GM21786 (cell line): ENCODE data around the gene SEMA5A.

ENCODE experiments used
- ATAC-seq: cut with Tn5 transposase; IDR thresholded peaks from one replicate; pipeline ENCODE4 v1.9.1; 2021; ENCODE audit not compliant: unreplicated experiment

The SEMA5A gene

GRCh38 chr5:9297134-9297533 is 248.7 kb downstream of the SEMA5A start:
- ATAC-seq = no peak

GRCh38 chr5:9295466-9295801 is 250.4 kb downstream of the SEMA5A start:
- no peak for ATAC-seq

GRCh38 chr5:9294793-9295465 is 250.9 kb downstream of the SEMA5A start:
- ATAC-seq = no peak

- no peak for ATAC-seq
These were observed 257.6 kb downstream of the SEMA5A start for GRCh38 chr5:9288234-9288633.

GRCh38 chr5:9284781-9285307 is 261.0 kb downstream of the SEMA5A start:
- no peak for ATAC-seq

- no peak for ATAC-seq
These were observed 261.6 kb downstream of the SEMA5A start for GRCh38 chr5:9284272-9284671.

GRCh38 chr5:9283473-9283872 is 262.4 kb downstream of the SEMA5A start:
- ATAC-seq = no peak

- no peak for ATAC-seq
These were observed 262.9 kb downstream of the SEMA5A start for GRCh38 chr5:9283021-9283420.

GRCh38 chr5:9282211-9282610 is 263.7 kb downstream of the SEMA5A start:
- ATAC-seq = no peak

GRCh38 chr5:9279774-9280173 is 266.1 kb downstream of the SEMA5A start:
- ATAC-seq = no peak

- ATAC-seq = no peak
These were observed 266.8 kb downstream of the SEMA5A start for GRCh38 chr5:9278921-9279603.

- ATAC-seq = no peak
These were observed 276.9 kb downstream of the SEMA5A start for GRCh38 chr5:9269014-9269413.

GRCh38 chr5:9268226-9268625 is 277.6 kb downstream of the SEMA5A start:
- ATAC-seq = no peak

GRCh38 chr5:9265441-9266287 is 280.2 kb downstream of the SEMA5A start:
- no peak for ATAC-seq

- no peak for ATAC-seq
These were observed 281.6 kb downstream of the SEMA5A start for GRCh38 chr5:9264301-9264700.

GRCh38 chr5:9263656-9264055 is 282.2 kb downstream of the SEMA5A start:
- ATAC-seq = no peak

GRCh38 chr5:9251379-9251980 is 294.4 kb downstream of the SEMA5A start:
- ATAC-seq = no peak

- ATAC-seq = no peak
These were observed 296.6 kb downstream of the SEMA5A start for GRCh38 chr5:9249231-9249630.

GRCh38 chr5:9245071-9245470 is 300.8 kb downstream of the SEMA5A start:
- ATAC-seq = no peak

GRCh38 chr5:9244417-9244816 is 301.5 kb downstream of the SEMA5A start:
- no peak for ATAC-seq
